C4-2B (cell line): ENCODE measurements around the gene ANO2.

Source experiments
- CTCF ChIP-seq: fragments of 450-650 bp; conservative IDR thresholded peaks from 2 replicates; pipeline ENCODE4 v1.5.1; 2017; ENCODE audit warnings: mild to moderate bottlenecking
- ZFX ChIP-seq: fragments of 450-650 bp; IDR thresholded peaks from 2 replicates; pipeline ENCODE4 v1.6.1; 2017

- TF ChIP-seq CTCF (no peak), ZFX (no peak)
Observed at GRCh38 chr12:5588176-5588575, 356.9 kb downstream of the ANO2 start.
